ENCODE data around the gene NR1H3.
A peak's percentile ranks its signal among the peaks of the same experiment; 100 is the strongest.

The NR1H3 gene

DNA sequence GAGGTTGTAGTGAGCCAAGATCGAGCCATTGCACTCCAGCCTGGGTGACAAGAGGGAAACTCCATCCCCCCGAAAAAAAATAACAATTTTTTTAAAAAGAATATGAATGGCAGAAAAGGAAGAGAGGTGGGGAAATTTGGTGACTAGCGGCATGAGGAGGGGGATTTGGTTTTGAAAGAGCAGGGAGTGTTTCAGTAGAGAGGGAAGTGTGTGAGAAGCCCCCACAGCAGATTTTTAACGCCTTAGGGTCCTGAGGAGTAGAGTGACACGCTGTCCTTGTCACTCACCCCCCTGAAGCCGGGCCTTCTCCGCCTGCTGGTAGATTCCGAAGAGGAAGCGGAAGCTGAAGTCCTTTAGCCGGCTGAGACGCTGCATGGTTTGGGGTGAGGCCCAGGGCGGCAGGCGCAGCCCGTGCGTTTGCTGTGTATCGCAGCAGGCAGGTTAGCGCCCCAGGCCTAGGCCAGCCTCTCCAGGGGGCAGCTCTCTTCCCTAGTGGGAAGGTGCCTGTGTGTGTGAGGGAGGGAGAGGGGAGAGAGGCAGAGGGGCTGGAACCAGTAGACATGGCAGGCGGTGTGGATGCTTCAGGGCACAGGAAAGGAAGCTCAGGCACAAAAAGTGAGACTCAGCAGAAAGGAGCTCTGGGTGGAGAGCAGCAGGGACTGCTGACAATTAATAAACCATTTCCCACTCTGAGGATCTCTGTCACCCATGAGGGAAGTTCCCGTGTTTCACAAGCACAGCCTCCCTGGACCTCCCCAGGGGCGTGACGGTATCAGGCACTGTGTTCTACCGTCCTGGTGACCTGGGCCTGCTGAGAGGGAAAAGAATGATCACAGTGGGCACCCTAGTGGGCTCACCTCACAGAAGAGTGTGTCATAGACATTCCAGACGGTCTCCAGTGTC, 13.1 kb upstream of the NR1H3 start:
- no peak for DNase-seq

DNA sequence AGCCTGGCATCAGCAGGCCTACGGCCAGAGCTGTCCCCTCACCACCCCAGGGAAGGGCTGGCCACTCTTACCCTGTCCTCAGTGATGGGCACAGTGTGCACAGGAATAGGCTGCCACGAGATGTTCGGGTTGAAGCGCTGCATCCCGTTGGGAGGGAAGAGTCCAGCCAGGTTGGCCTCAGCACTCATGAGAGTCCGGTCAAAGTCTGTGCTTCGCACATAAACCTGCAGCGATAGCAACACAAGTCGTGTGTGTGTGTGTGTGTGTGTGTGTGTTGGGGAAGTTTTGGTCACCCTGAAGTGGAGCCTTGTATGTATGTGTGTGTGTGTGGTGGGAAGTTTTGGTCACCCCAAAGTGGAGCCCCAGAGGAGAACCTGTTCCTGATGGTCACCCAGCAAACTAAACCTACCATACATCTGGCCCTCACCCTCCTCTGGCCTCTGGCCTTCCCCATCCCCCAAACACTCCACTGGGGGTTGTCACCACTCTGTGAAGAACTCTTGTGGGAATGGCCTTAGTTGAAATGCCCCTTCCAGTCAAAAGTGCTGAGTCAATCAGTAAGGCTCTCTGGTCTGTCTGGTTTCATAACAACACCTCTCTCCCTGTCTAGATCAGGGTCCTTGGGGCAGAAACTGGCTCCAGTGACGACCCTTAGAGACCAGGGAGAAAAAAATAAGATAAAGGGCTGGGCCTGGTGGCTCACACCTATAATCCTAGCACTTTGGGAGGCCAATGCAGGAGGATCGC, 12.0 kb upstream of the NR1H3 start:
- no peak for DNase-seq

DNA sequence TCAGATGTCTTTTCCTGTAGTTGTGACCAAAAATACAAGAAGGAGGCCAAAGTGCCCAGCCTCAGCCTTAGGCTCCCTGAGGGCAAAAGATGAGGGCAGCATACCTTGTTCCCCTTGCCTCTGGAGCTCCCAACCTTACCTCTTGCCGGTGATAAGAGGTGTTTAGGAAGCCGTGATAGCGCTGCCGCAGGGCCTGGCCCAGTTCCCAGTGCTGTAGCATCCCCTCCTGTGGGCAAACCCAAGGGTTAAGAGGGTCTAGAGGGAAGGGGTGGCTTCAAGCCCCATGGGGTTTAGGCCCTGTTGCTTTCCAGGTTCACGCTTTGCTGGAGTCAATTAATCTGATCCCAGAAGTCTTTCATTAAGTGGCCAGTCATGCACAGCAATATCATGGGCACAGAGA, 10.3 kb upstream of the NR1H3 start:
- DNase-seq = no peak

GRCh38 chr11:47248304-47248663, 9.5 kb upstream of the NR1H3 start:
- no peak for DNase-seq

- DNase-seq = peak; percentile 91
These were observed 9.0 kb upstream of the NR1H3 start, which contains the start of gene ACP2 for GRCh38 chr11:47248664-47249377. TSS of gene ACP2 (minus strand) at chr11:47248814. CDS start at chr11:47248789, 25 bp downstream.

DNA sequence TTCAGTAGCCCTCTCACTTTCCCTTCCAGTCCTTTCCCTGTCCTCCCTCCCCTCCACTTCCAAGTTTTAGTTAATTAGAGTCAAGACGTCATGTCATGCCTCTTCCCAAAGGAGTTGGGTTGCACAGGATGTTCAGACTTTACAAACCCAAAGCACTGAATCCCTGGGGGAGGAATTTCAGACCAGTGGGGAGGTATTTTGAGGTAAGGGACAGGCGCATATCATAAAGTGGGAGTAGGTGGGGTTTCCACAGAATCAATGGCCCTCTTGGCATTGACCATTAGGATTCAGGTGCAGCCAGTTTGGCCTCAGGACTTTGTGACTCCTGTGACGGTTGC, 8.4 kb upstream of the NR1H3 start:
- DNase-seq = no peak

DNA sequence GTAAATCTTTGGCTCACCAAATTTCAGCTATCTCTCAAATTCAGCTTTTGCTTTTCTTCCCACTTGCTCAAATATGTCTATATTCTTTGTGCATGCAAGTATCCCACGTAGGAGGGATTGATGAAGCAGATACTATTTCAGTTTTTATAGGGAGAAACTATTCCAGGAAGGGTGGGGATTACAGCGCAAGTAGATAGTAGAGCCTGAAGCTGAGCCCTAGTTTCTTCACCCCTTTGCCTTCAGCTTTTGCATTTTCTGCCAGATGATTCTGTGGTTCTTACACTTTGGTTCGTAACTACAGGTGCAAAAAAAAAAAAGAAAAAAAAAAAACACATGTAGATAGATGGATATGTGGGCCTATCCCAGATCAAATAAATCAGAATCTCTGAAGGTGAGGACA, 6.0 kb upstream of the NR1H3 start:
- no peak for DNase-seq

DNA sequence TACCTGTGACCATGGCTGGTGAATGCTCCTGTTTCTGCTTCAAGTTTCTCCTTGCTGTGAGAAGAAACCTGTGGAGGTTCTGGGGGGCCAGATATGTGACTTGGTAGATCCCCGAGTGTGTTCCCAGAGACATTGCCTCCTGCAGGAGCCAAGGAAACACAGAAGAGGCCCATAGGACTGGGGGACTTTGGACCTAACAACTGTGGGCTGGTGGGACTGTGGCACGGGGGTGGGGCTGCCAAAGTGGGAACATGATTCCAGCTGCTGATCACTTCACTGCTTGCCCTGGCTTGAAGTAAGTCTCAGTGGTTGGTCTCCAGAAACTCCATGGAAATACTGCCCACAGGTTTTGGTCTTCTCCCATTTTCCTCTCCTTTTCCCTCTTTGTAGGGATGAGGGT, 4.1 kb upstream of the NR1H3 start:
- no peak for DNase-seq

DNA sequence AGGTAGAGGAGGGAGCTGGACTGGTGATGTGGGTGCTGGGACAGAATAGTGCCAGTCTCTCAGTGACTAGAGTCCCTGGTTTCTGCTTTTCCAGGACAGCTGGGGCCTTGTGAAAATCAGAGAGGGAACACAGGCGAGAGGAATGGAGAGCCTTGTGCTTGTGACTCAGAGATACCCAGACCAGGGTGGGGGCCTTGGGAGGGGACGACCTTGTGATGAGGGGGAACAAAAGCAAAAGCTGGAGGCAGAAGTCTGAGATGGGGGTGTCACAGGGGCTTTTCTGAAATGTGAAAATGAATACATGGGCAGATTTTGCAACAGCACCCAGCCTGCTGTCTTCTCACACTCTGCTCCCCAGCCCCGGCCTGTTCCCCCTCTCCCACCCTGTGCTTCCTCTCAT, 3.4 kb upstream of the NR1H3 start:
- peak; percentile 46 for DNase-seq

DNA sequence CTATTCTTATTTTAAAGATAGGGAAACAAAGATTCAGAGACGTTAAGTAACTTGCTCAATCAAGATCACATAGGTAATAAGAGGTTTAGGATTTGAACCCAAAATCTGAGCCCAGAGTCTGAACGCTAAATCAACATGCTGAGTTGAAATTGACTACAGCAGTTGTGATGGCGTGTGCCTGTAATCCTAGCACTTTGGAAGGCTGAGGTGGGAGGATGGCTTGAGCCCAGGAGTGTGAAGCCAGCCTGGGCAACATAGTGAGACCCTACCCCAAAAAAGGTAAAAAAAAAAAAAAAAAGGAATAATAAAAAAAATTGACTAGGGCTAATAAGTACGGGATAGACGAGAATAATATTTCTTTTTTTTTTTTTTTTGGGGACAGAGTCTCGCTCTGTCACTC, 1.4 kb upstream of the NR1H3 start:
- no peak for DNase-seq

DNA sequence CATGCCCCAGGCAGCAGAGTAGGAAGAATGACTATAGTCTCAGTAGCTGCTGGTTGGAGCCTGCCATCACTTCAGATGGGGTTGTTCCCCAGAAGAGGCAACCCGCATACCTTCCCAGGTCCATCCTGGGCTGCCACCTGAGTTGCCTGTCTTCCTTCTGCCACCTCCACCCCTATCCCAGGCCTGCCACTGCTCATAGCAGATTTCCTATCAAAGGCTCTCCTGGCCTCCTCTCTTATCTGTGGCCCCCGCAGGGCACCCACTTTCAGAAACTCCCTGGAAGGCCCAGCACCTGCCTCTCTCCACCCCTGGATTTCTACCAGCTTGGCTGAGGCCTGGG, 649 bp upstream of the NR1H3 start:
- no peak for DNase-seq

DNA sequence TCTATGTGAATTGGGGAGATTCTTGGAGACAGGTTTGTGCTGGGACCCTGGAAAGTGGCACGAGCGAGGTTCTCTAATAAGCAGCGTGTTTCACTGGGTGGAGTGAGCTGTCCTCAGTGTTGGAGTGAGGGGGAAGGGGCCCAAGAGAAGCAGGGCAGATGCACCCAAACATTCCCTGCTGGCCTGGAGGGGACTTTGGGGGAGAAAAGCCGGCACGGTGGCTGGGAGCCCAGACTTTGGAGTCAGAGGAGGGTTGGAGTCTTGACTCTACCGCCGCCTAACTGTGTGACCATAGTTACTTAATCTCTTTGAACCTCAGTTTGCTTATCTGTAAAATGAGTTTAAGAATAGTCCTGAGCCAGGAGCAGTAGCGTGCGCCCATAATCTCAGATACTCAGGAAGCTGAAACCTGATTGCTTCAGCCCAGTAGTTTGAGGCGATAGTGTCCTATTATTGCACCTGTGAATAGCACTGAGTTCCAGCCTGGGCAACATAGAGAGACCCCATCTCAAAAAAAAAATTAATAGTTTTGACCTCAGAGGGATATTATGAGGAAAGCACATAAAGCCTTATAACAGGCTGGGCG, 614 bp downstream of the NR1H3 start:
- DNase-seq = no peak

DNA sequence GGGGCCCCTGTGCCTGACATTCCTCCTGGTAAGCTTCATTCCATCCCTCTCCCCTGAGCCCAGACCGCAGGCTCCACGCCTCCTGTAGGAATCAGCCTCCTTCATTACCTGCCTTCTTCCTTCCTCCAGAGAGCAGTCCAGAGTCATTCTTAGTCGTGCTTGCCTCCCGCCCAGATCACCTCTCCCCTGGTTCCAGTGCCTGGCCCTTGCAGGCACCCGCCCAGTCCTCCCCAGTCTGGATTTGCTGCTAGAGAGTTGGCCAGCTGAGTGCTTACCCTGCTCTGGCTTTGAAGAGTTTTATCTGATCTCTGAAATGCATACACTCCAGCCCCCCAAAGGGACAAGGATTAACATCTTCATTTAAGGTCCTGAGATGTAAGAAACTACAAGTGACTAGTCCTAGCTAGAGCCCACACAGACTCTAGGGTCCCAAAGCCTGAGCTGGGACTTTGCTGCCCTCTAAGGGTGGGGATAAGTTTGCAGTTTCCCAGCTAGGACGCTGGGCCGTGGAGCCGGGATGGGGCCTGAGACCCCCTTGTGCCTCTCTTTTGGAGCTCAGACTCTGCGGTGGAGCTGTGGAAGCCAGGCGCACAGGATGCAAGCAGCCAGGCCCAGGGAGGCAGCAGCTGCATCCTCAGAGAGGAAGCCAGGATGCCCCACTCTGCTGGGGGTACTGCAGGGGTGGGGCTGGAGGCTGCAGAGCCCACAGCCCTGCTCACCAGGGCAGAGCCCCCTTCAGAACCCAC, 1.6 kb downstream of the NR1H3 start:
- peak; percentile 39 for DNase-seq

- no peak for DNase-seq
These were observed 2.6 kb downstream of the NR1H3 start for GRCh38 chr11:47260366-47260765.

DNA sequence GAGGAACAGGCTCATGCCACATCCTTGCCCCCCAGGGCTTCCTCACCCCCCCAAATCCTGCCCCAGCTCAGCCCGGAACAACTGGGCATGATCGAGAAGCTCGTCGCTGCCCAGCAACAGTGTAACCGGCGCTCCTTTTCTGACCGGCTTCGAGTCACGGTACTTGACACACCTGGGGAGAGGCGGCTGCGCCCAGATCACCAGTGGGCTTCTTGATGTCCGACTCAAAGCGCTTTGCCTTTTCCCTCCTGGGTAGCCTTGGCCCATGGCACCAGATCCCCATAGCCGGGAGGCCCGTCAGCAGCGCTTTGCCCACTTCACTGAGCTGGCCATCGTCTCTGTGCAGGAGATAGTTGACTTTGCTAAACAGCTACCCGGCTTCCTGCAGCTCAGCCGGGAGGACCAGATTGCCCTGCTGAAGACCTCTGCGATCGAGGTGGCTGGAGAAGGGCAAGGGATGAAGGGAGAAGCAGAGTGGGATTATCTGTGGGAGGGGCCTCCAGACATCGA, 3.5 kb downstream of the NR1H3 start:
- no peak for DNase-seq

GRCh38 chr11:47264119-47264518, 6.3 kb downstream of the NR1H3 start:
- no peak for DNase-seq

- DNase-seq = no peak
These were observed 6.7 kb downstream of the NR1H3 start for GRCh38 chr11:47264521-47264920.

GRCh38 chr11:47267876-47268275, 10.1 kb downstream of the NR1H3 start:
- DNase-seq = no peak

- DNase-seq = no peak
These were observed 10.7 kb downstream of the NR1H3 start for GRCh38 chr11:47268448-47269001.

DNA sequence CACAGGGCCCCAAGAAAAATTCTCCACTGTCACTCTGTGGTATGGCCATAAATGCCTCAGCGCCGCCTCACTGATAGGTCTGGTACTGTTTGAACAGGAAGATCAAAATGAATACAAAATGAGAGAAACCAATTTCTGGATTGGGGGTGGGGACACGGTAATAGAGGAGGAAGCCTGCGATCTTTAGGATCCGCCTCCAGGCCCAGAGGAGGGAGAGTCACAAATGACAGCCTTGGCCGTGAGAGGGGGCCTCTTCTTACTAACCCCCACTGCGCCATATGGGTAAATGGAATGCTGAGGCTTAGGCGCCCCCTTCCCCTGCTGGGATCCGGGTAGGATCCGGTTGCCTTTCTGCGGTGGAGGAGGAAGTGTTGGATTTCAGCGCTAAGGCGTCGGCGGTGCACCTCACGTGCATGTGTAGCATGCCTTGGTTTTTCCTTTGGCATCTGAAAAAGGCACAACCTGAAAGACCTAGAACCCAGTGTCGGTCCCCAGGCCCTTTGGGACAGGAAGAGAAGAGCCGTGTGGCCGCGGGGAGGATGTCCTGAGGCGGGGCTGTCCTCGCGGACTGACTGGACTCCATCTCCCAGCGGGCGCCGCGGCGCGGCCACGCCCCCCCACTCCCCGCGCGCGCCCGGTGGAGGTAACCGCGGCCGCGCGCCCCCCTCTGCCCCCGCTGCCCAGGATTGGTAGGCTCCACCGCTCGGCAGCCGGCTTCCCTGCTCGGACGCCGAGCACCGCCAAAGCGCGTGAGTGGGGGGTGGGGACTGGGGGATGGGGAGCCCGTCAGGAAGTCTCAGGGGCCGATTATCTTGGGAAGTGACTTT, 11.4 kb downstream of the NR1H3 start:
- DNase-seq = peak; percentile 92

- peak; percentile 89 for DNase-seq
These were observed 12.1 kb downstream of the NR1H3 start, which contains the start of gene MADD for GRCh38 chr11:47269829-47270305. TSS of gene MADD (plus strand) at chr11:47270133.

All from right hindlimb (tissue), 1 donor.